Endothelial cell of umbilical vein (primary cell): ENCODE measurements around the gene B4GALT5. TPM values are rescaled to one million over a fixed set of nuclear protein-coding genes. Genes with fewer than 3 reads are reported as not detected.

Experiments
- BruUV-seq: library from RNA; stranded (reverse); fragments of 400-500 nt; replicated peaks from 2 replicates; lab custom pipeline; 2021; lab: Mats Ljungman, UMichigan
- CTCF ChIA-PET: fragments of 300-600, 350-600 bp; sonication (Branson Sonifier 250); formaldehyde crosslinking; loops from one replicate; lab custom pipeline; 2021; ENCODE audit warnings: antibody characterized with exemption, inconsistent platforms; lab: Charles Lee
- POLR2A ChIA-PET: fragments of 300-600, 350-600 bp; sonication (Branson Sonifier 250); formaldehyde crosslinking; loops from one replicate; lab custom pipeline; 2021; ENCODE audit warnings: antibody characterized with exemption, inconsistent platforms; lab: Charles Lee
- DNase-seq: peaks from one replicate; pipeline ENCODE4 v3.0.0-alpha.2; 2011; ENCODE audit warnings: low read depth, low spot score
- FAIRE-seq: peaks from 2 replicates; lab custom pipeline; 2011; peaks lifted over from hg19 to GRCh38; lab: Jason Lieb, UNC
- H2AFZ ChIP-seq: 2 replicates; pipeline ENCODE4 v1.6.0; 2012; ENCODE audit warnings: low read depth, low read length, control low read depth, inconsistent platforms
- H3K27ac ChIP-seq: 2 replicates; pipeline ENCODE4 v1.5.1; 2011; ENCODE audit warnings: low read depth, mild to moderate bottlenecking, control low read depth, low read length, moderate library complexity; ENCODE audit not compliant: insufficient read depth
- H3K27me3 ChIP-seq, 2 experiments: 2 replicates each; pipeline versions ENCODE4 v1.6.0 to v1.6.1; 2011; ENCODE audit warnings: low read length in 2 of 2, mixed read lengths in 1 of 2; ENCODE audit not compliant: control insufficient read depth in 2 of 2, insufficient read depth in 2 of 2
- H3K36me3 ChIP-seq, 2 experiments: 2 replicates in 1 of 2; 3 replicates in 1 of 2; pipeline ENCODE4 v1.5.1; 2011; ENCODE audit warnings: low read length in 2 of 2, mild to moderate bottlenecking in 1 of 2, moderate library complexity in 1 of 2; ENCODE audit not compliant: control insufficient read depth in 2 of 2, insufficient read depth in 2 of 2; ENCODE audit errors: extremely low read depth in 1 of 2
- H3K4me1 ChIP-seq: 3 replicates; pipeline ENCODE4 v1.5.1; 2011; ENCODE audit warnings: mild to moderate bottlenecking, low read length; ENCODE audit not compliant: control insufficient read depth, insufficient read depth; ENCODE audit errors: extremely low read depth
- H3K4me2 ChIP-seq: 2 replicates; pipeline ENCODE4 v1.6.1; 2011; ENCODE audit warnings: low read length, control low read depth, mixed read lengths; ENCODE audit not compliant: insufficient read depth
- H3K4me3 ChIP-seq, 3 experiments: fragments of 200-600 bp in 1 of 3; sonication (generic), shearing (Covaris generic) in 1 of 3; replicated peaks in 1 of 3; 2 replicates each; pipeline ENCODE4 v1.5.1; 2011 to 2016; ENCODE audit warnings: control low read depth in 3 of 3, low read length in 3 of 3, mild to moderate bottlenecking in 2 of 3, inconsistent platforms in 1 of 3, low read depth in 1 of 3, moderate library complexity in 1 of 3; ENCODE audit not compliant: insufficient read depth in 1 of 3
- H3K79me2 ChIP-seq: 2 replicates; pipeline ENCODE4 v1.6.0; 2012; ENCODE audit warnings: low read length, inconsistent platforms; ENCODE audit not compliant: control insufficient read depth, insufficient read depth
- H3K9ac ChIP-seq: replicated peaks from 2 replicates; pipeline ENCODE3; 2011; ENCODE audit warnings: low read length, control low read depth; ENCODE audit not compliant: insufficient read depth; ENCODE audit errors: extremely low read depth
- H3K9me1 ChIP-seq: replicated peaks from 3 replicates; pipeline ENCODE4 v1.6.0; 2011; ENCODE audit warnings: mild to moderate bottlenecking, low read length; ENCODE audit not compliant: control insufficient read depth, insufficient read depth; ENCODE audit errors: extremely low read depth
- H3K9me3 ChIP-seq: replicated peaks from 2 replicates; pipeline ENCODE4 v1.5.1; 2012; ENCODE audit warnings: low read length, inconsistent platforms; ENCODE audit not compliant: control insufficient read depth, insufficient read depth
- H4K20me1 ChIP-seq: replicated peaks from 2 replicates; pipeline ENCODE3; 2011; ENCODE audit warnings: mild to moderate bottlenecking, low read length; ENCODE audit not compliant: control insufficient read depth, insufficient read depth; ENCODE audit errors: extremely low read depth
- CTCF ChIP-seq, 2 donors: IDR thresholded peaks; 1 replicate in 1 of 2; 2 replicates in 1 of 2; pipeline ENCODE4 v1.5.1; 2011; ENCODE audit warnings: low read length in 2 of 2, mild to moderate bottlenecking in 2 of 2, moderate library complexity in 2 of 2, control low read depth in 1 of 2, inconsistent platforms in 1 of 2, low read depth in 1 of 2; ENCODE audit not compliant: insufficient read depth in 1 of 2; ENCODE audit errors: extremely low read depth in 1 of 2
- EZH2 ChIP-seq: IDR thresholded peaks from 2 replicates; pipeline ENCODE4 v1.6.1; 2012; ENCODE audit warnings: borderline replicate concordance, low read depth, mild to moderate bottlenecking, moderate library complexity, low read length, inconsistent platforms; ENCODE audit not compliant: severe bottlenecking
- FOS ChIP-seq: IDR thresholded peaks from 2 replicates; pipeline ENCODE4 v1.6.1; 2011; ENCODE audit warnings: mild to moderate bottlenecking, low read length, moderate library complexity, borderline replicate concordance; ENCODE audit not compliant: insufficient read depth
- GATA2 ChIP-seq: IDR thresholded peaks from 2 replicates; pipeline ENCODE4 v1.7.0; 2011; ENCODE audit warnings: low read depth, mild to moderate bottlenecking, moderate library complexity, mixed read lengths, low read length; ENCODE audit not compliant: insufficient read length, insufficient read depth
- JUN ChIP-seq: IDR thresholded peaks from 2 replicates; pipeline ENCODE4 v1.6.1; 2011; ENCODE audit warnings: borderline replicate concordance, low read depth; ENCODE audit not compliant: insufficient read length, insufficient read depth
- MAX ChIP-seq: IDR thresholded peaks from 2 replicates; pipeline ENCODE4 v1.6.1; 2011; ENCODE audit not compliant: insufficient read depth, insufficient read length
- MYC ChIP-seq: IDR thresholded peaks from one replicate; pipeline ENCODE4 v1.6.1; 2011; ENCODE audit warnings: mild to moderate bottlenecking, low read depth, low read length
- POLR2A ChIP-seq: IDR thresholded peaks from 2 replicates; pipeline ENCODE4 v1.6.1; 2012; ENCODE audit warnings: low read depth, mild to moderate bottlenecking, control low read depth, low read length
- POLR2AphosphoS5 ChIP-seq: IDR thresholded peaks from 2 replicates; pipeline ENCODE4 v1.6.1; 2012; ENCODE audit warnings: low read depth, mild to moderate bottlenecking, control low read depth, low read length, moderate library complexity; ENCODE audit not compliant: insufficient read depth
- dilution Hi-C: fragments of 300-500 bp; cut with MboI; formaldehyde crosslinking; loops from one replicate; pipeline ENCODE4 v1.15.0; 2019; ENCODE audit warnings: low sequenced_read_pairs; ENCODE audit not compliant: extremely low pct_ligation_motif_present
- intact Hi-C: fragments of 100-400 bp; cut with micrococcal nuclease; formaldehyde crosslinking; loops from one replicate; pipeline ENCODE4 v1.10.0; 2022
- polyA plus RNA-seq, 4 experiments: library from polyadenylated mRNA; depleted of rRNA in 3 of 4; stranded (reverse) in 3 of 4; unstranded in 1 of 4; fragments of >200 nt; gene quantifications; 2 replicates each; pipeline versions ENCODE4 v1.2.1 to v1.2.3, GENCODE V29; 2011 to 2012; ENCODE audit warnings: missing spikeins in 1 of 4
- total RNA-seq: library from RNA; stranded (reverse); gene quantifications from 2 replicates; pipeline ENCODE4 v1.2.3, GENCODE V29; 2021

The B4GALT5 gene
- total and polyA plus RNA-seq, 2 donors (not counting 3 experiments of a cell fraction or from before 2014, with no cell fraction given), result 54.4 to 70.1 TPM

GRCh38 chr20:49682278-49682677 lies 31.4 kb downstream of the B4GALT5 start:
- Histone ChIP-seq H2AFZ (no peak overlapping the region), H3K79me2 (peaks cover 96% of the 10 kb centered on the region), H3K9me1 (no peaks in the 10 kb centered on the region), H3K4me3 (no peak overlapping the region), H3K9ac (no peak overlapping the region), H3K4me2 (no peak overlapping the region), H4K20me1 (no peaks in the 10 kb centered on the region), H3K4me1 (peaks cover 17% of the 10 kb centered on the region), H3K27ac (no peak overlapping the region), H3K36me3 (peaks cover 0 to 2% of the 10 kb centered on the region in 2 experiments), H3K9me3 (no peaks in the 10 kb centered on the region), H3K27me3 (no peaks in the 10 kb centered on the region)
- DNase-seq, result no peak
- BruUV-seq, result no TSS peak
- CTCF ChIA-PET, result no interaction called here
- TF ChIP-seq GATA2 (no peak), JUN (no peak), POLR2AphosphoS5 (no peak), MYC (no peak), EZH2 (no peak), MAX (no peak)
- intact Hi-C loops, result no loop called here
- POLR2A ChIA-PET, result no interaction called here
- no peak for FAIRE-seq
- dilution Hi-C loops, result no loop called here

- Histone ChIP-seq H3K27ac (no peak overlapping the region), H3K79me2 (peaks cover 96% of the 10 kb centered on the region), H3K36me3 (peaks cover 0 to 2% of the 10 kb centered on the region in 2 experiments), H4K20me1 (no peaks in the 10 kb centered on the region), H3K4me2 (no peak overlapping the region), H3K9me3 (no peaks in the 10 kb centered on the region), H3K27me3 (no peaks in the 10 kb centered on the region), H3K4me3 (no peak overlapping the region), H3K9me1 (no peaks in the 10 kb centered on the region), H2AFZ (no peak overlapping the region), H3K4me1 (peaks cover 21% of the 10 kb centered on the region), H3K9ac (no peak overlapping the region)
- dilution Hi-C loops, result no loop called here
- ChIA-PET CTCF (no interaction called here), POLR2A (no interaction called here)
- intact Hi-C loops, result no loop called here
- TF ChIP-seq EZH2 (no peak), GATA2 (no peak), POLR2A (no peak), MAX (no peak), JUN (no peak), MYC (no peak), FOS (no peak), CTCF (IDR thresholded peaks at IDR 0.05; ENCODE audit: extremely low read depth in 1 of 2, insufficient read depth in 1 of 2, low read depth in 1 of 2, low read length in 2 of 2) (no peak)
- DNase-seq (no peak), FAIRE-seq (no peak)
- BruUV-seq, result no TSS peak
Observed at GRCh38 chr20:49681850-49682216, 31.8 kb downstream of the B4GALT5 start.
